NOMO-1 treated with dmso at 0.1 percent for 144 hours (cell line): Measurements from ENCODE around the gene KCNQ1.

Source experiments
- DNase-seq: peaks from one replicate; lab custom pipeline; 2025; ENCODE audit not compliant: unreplicated experiment; lab: John Stamatoyannopoulos, UW

The KCNQ1 gene

DNA sequence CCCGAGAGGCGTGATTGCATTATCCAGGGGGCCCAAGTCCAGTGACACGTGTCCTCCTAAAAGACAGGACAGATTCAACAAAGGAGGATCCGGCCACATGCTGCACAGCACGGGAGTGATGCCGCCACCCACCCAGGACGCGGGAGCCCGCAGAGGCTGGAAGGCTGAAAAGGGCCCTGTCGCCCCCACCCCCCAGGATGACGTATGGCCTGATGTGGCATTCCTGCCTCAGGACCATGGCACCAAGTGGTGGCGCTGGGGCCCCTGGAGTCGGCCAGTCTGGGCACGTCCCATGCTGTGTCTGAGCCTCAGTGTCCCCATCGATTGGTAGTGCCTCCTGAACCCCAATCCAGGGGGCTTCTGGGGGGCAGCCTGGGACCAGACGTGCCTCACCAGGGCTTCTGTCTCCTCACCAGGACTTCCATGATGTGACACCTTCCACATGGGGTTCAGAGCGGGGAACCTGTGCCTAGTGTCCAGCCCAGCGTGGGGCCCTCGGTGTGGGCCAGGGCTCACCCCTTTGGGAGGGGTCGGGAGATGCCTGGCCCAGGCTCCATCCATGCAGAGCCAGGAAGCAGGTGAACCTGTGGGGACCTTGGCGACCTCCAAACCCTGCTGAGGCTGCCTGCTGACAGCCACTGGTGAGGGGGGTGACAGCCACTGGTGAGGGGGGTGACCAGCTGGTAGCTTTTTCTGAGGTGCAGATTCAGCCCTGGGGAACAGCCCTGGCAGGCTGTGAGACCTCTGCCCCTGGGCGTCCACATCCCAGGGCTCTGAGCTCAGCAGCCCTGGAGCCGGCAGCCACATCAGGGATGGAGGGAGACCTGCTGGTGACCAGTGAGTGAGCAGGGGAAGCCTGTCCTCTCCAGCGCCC is 75.3 kb downstream of the KCNQ1 start:
- DNase-seq = no peak

DNA sequence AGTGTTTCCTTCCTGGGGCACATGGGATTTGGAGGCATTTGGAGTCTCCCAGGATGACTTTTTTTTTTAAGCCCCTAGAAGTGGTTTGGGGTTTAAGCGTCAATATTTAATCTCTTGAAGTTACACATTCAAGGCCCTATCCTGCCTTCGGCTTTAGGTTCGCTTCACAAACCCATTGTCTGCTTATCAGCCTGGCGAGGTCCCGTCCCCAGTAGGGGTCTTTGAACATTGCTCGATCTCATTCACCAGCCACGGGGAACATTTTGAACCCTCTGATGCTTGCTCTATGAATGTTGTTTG is 75.9 kb downstream of the KCNQ1 start:
- DNase-seq = no peak

DNA sequence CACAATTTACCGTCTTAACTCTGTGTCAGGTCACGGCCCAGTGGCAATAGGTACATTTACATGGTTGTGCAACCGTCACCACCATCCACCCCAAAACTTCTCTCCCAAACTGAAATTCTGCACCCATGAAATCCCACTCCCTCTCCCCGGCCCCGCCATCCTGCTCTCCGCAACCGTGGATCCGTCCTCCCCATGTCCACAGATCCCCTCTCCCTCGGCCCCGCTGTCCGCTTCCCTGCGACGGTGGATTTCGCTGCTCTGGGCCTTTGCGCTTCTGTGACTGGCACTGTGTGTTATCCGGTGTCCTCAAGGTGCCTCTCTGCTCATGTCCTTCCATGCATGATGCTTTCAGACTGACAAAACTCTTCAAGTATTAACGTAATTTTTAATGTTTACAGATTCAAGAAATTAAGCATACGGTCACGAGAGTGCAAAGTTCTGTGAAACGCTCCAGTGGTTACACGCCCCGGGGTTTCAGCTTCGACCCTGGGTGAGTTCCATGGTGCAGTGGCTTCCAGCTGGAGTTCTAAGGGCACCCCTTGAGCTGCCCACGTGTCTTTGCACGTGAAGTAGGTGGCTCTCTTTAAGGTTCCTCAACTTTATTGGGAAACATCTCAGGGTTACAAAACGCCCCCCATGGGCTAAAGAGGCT is 76.4 kb downstream of the KCNQ1 start:
- DNase-seq = no peak

GRCh38 chr11:2521733-2522630 is 77.2 kb downstream of the KCNQ1 start:
- no peak for DNase-seq

DNA sequence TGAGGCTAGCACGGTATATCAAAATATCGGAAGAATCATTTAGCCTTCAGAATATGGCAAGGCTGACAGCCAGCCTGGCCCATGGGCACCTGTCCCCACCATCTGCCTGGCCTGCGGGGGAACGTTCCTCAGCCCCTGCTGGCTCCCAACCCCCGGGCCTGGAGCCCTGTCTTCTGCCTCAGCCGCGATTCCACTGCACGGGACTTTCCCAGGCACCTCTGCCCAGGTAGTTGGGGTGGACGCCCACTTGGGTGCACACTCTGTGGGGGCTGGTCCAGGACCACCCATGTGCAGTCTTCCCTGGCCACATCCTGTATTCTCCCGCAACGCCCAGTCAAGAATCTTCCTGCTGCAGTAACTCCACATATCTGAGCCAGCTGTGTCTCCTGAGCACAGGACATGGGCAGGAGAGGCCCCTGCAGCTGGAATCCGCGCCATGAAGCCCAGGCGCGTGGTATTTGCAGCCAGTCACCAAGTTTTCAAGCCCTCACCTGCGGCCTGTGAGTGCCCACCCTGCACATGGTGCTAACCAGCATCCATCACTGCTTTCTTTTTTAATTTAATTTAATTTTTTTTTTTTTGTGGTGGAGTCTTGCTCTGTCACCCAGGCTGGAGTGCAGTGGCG is 77.9 kb downstream of the KCNQ1 start:
- no peak for DNase-seq

DNA sequence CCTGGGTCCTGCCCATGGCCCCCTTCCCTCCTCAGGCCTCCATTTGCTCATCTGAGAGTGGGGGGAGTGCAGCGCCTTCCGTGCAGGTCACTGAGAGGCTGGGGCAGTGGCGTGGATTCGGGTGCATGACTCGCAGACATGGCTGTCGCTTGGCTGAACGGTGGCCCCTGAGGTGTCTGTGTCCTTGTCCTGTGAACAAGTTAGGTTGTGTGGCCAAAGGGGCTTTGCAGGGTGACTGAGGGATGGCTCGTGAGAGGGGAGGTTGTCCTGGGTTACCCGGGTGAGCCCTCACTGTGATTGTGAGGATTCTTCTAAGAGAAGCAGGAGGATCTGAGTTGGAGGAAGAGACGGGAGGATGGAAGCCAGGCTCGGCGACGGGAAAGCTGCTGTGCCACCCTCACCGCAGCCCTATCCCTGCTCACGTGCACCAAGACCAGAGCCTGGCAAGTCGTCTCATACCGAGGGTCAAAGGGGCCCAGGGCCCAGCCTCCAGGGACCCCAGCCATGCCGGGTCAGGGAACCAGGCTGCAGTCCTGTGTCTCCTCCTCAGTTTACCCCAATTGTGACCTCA is 79.1 kb downstream of the KCNQ1 start:
- DNase-seq = no peak

DNA sequence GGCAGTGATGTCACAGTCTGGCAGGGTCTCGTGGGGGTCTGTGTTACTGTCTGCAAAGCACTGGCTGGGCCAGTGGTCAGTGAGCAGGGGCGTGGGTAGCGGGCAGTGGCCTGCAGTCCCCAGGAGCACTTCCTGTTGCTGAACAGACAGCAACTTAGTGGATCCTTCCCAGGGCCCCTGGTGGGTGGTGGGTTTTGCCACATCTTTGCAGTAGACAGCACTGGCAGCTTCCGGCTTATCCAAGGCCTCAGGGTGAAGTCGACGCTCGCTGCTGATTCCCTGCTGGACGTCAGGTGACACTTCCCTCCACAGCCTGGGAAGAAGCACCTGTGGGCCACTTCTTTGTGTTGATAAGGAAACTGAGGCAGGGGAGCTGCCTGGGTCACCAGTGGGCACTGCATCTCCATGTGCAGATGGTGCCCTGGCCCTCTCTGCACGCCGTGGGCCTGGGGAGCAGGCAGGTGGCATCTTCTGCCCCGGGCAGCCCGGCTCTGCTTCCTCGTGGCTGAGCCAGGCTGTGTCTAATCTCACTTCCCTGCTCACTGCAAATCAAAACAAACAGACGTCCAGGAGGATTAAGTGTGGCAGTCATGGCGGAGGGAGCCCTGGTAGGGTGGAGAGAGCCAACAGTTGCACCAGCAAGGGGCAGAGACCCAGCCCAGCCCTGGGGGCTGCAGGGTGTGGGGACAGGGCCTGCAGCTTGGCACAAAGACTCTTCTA is 79.8 kb downstream of the KCNQ1 start:
- DNase-seq = no peak

DNA sequence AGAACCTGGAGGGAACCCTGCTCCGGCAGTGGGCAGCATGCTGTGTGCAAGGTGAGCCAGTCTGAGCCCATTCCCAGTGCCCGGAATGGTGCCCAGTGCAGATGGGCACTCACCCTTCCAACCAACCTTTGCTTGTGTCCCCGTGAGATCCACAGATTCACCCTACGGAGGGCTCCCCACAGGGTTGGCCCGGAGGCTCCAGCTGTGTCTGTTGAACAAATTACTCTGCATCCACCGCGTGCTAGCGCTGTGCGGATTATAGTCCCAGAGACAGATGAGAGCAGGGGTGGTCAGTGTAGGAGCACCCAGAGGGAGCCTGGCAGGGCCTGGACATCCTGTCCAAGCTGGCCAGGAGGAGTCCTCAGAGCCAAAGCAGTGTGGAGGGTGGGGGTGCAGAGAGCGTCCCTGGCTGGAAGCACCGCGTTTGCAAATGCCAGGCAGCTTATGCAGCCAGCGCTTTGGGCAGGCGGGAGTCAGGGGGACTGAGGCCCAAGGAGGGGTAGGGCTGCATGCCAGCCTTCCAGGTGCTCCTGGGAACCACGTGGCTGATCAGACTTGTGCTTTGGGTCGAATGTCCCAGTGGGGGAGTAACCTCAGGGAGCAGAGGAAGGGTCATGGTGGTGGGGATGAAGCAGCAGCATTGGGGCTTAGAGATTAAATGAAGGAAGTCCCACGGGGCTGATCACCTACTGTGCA is 80.5 kb downstream of the KCNQ1 start:
- no peak for DNase-seq

- no peak for DNase-seq
Observed at GRCh38 chr11:2525941-2526807, 81.4 kb downstream of the KCNQ1 start.

GRCh38 chr11:2526808-2527381 is 82.1 kb downstream of the KCNQ1 start:
- peak; percentile 95 for DNase-seq

DNA sequence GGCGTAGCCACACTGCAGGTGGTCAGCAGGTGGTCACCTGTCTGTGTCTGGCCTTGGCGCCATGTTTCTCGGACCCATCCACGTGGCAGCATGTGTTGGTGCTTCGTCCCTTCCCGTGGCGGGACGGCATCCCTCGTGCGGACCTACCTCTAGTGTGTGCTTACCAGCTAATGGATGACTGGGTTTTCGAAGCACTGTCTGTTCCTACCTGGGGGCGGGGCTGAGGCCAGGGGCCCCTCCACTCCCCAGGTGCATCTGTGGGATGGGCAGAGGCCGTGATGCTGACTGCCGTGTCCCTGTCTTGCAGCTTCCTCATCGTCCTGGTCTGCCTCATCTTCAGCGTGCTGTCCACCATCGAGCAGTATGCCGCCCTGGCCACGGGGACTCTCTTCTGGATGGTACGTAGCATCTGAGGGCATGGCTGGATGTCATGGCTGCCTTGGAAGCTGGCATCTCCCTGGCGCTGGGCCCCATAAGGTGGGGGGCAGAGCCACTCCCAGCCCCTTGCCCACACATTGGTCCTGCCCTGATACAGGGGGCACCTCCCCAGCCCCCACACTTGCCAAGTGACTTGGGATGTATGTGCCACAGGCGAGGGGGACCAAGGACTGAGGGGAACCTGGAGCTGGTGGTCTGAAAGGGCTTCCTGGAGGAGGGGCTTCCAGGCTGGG is 82.9 kb downstream of the KCNQ1 start:
- no peak for DNase-seq

DNA sequence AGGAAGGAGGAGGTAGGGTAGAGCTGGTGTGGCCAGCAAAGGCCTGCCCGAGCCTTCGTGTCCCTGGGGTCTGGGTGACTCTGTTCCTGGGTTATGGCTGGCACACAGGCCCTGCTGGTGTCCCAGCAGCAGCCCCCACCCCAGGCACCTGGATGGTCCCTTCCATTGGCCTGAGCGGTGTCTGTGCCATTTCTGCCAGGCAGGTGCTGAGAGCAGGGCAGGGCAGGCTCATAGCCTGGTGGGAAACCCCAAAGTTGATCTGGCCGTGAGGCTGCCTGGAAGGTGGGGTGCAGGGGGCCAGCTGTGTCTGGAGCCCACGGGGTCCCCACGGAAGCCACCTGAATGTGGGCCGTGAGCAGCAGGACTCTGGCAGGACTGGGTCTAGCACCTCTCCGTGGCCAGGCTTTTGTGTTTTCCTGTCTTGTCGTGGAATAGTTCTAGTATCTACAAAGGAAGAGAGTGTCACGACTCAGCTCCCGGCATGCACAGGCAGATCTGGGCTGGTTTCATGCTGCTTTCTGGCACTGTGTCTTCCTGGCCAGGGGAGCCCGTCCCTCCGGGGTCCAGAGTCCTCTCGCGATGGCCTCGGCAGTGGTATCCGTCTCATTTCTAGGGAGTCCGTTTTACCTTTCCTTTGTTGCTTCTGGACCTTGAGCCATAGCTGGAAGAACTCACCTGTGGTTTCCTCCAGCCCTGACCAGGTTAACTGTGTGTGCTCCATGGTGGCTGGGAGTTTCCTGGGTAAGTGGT is 83.7 kb downstream of the KCNQ1 start:
- no peak for DNase-seq

- DNase-seq = no peak
Observed at GRCh38 chr11:2529173-2529572, 84.4 kb downstream of the KCNQ1 start.

- no peak for DNase-seq
Observed at GRCh38 chr11:2529636-2530035, 84.8 kb downstream of the KCNQ1 start.

GRCh38 chr11:2530131-2530854 is 85.5 kb downstream of the KCNQ1 start:
- no peak for DNase-seq

DNA sequence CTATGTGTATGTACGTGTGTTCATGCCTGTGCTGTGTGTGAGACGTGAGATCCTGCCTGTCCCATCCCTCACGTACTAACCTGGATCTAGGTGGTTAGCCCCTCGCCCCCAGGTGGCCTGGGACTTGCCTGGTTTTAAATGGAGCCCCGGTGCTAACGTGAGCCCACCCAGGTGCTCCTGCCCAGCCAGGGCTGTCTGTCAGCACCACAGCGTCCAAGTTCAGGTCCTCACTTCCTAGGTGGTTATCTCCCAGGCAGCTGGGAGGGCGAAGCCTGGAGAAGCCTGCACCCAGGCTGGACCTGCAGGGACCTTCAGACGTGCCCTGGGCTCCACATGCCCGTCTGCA is 86.0 kb downstream of the KCNQ1 start:
- DNase-seq = no peak
